NCI-H2171 (cell line): ENCODE results near the gene PPARGC1A.

ENCODE experiments used
- DNase-seq: peaks from one replicate; lab custom pipeline; 2025; lab: John Stamatoyannopoulos, UW

PPARGC1A gene

DNA sequence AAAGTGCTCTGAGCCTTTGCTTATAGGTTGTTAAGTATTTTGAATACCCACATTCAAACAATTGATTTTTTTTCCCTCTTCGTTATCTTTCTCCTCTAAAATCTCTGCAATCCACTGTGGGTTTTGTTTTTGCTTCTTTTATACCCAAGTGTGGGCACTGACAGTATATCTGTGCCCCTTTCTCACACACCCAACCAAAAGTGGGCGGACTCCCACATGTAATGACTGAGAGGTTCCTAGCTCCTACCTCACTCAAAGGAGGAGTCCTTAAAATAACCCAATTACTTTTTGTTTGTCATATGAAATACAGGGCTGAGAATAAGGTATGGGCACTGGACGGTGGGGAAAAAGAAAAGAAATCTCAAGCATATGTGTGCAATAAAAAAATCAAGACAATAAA is 51.7 kb downstream of the PPARGC1A start:
- DNase-seq, result no peak

DNA sequence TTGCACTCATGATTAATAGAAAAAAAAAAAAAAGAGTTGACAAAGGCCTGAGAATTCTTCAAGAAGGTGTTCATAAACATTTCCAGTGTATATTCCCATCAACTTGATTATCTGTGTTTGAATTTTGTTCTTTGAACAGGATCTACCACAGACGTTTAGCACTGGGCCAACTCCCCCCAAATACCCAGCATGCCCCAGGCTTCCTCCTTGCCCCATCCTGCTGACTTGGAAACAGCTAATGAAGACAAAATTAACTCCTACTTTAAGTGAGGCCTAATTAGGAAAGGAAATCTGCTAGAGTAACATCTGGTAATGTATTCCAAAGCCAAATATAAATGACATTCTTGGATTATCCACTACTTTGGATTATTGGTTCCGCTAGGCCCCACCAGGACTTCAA is 52.5 kb downstream of the PPARGC1A start:
- DNase-seq, result no peak

DNA sequence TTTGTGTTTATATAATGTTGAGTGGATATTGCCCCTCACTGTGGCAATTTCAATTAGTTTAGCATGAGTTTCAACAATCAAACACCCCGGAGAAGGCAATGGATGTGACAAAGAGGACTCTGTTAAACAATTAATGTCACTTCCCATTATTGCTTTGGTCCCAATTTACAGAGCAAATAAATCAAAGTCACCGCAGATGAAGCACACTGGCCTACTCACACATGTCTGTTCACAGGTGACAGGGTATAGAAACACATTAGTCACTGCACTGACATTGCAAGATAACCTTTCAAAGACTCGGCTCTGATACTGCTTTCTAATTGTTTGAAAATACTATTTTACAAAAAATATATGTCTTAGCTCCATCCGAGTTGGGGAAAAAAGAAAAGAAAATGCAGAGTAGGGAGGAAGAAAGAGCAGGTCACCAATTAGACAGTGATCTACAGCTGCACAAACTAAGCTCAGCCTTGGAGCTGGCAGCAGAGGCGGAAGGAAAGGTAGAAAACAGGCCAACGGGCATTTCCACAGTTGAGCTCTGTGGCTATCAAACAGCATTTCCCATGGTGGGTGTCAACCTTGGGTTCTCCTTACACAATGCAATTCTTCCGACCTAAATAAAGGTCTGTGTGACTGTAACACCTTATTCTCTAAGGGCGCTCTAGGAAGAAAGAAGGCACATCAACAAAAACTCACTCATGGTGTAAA is 53.9 kb downstream of the PPARGC1A start:
- no peak for DNase-seq

- no peak for DNase-seq
Observed at GRCh38 chr4:23828779-23829178, 61.1 kb downstream of the PPARGC1A start.

DNA sequence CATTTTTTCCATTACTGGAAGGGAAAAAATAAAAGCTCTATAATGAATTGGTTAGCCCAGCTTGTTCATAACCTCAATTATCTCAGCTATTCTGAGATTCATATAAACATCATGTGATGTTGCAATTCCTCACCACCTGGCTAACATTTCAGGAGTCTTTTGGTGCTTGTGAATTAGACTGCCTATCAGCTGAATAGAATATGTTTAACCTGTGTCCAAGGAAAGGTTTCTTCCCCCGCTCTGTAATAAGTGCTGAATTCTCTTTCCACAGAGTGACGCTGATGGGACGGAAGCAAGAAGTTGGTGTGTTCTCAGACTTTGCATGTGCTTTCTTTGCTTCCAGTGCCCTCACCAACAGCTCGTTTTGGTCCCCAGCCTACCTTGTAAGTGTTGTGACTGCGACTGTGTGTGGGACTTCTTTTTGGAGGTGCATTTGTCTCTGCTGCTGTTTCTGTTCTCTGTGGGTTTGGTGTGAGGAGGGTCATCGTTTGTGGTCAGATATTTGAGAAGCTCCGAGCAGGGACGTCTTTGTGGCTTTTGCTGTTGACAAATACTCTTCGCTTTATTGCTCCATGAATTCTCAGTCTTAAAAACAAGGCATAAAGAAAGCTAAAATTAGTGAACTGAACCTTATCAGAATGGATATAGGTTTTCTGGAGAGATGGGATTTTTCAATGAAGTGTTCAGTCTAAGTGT is 61.7 kb downstream of the PPARGC1A start:
- DNase-seq, result no peak

- DNase-seq, result no peak
Observed at GRCh38 chr4:23822181-23822580, 67.7 kb downstream of the PPARGC1A start.

DNA sequence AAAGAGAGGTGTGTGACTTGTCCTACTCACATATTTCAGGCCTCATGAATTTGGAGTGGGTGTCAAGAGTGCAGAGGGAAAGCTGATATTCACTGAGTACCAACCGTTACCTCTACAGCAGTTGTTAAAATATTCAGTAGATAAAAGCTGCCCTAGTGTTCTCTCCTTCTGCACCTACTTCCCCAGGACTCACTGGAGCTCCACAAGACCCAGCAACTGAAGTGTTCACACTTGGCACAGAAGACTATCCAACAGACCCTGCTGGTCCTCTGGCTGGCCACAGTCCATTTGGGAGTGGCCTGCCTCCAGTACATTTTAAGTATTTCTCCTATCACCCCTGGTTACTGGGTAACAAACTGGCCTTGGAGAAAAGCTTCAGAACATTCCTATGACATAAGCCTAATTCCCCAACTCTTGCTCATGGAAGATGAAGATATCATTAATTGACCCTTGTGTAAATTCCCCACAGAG is 70.8 kb downstream of the PPARGC1A start:
- DNase-seq, result no peak

GRCh38 chr4:23818097-23818885 is 71.6 kb downstream of the PPARGC1A start:
- no peak for DNase-seq

- DNase-seq, result no peak
Observed at GRCh38 chr4:23814996-23815660, 74.7 kb downstream of the PPARGC1A start.

DNA sequence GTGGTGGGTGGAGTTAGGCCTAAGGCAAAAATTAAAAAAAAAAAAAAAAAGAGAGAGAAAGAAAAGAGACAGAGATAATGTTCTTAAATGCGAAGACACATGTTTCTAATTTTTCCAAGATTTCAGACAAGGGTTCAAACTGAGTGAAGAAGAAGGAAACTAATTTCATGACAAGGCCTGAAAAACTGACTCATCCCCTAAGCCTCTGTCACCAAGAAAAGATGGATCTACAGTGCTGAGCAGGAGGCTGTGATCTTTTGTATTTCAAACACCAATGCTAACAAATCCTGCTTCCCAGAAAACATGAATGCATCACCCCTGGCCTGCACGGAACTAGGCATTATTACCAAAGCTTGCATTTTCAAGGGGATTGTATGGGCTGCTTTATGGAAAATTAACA is 75.3 kb downstream of the PPARGC1A start:
- DNase-seq, result no peak

DNA sequence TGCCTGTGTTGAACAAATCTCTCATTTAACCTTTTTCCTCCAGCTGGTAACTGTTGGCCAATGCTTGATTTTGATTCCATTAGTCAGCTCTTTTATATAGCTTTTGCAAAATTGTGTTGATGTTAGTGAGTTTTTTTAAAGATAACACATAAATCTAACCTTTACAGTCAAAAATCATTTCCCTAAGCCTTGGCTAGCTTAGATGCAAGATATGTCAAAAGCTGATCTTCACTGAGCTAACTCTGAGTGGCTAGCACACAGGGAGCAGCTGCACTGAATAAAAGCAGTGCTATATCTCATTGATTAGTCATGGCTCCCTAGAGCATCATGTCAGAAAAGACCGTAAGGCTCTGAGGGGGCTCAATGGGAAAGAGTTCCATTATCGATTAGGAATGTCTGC is 78.7 kb downstream of the PPARGC1A start:
- no peak for DNase-seq

DNA sequence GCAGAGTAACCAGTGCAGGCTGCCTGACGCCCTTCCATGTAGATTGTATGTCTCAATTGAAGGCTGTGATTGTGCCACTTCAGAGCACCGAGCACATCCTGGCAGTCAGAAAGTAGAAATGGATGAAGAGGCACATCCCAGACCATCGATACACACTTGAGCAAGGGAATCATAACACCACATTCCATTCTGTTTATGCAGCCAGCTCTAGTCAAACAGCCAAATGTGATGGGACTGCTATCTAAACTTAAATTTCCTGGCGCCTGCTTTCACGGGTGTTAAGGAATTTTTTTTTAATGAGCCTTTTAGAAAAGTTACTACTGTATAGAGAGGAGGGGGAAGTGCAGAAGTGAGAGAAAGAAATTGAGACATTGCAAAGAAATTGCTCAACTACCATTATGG is 84.4 kb downstream of the PPARGC1A start:
- no peak for DNase-seq

GRCh38 chr4:23789762-23790161 is 100.1 kb downstream of the PPARGC1A start:
- no peak for DNase-seq

DNA sequence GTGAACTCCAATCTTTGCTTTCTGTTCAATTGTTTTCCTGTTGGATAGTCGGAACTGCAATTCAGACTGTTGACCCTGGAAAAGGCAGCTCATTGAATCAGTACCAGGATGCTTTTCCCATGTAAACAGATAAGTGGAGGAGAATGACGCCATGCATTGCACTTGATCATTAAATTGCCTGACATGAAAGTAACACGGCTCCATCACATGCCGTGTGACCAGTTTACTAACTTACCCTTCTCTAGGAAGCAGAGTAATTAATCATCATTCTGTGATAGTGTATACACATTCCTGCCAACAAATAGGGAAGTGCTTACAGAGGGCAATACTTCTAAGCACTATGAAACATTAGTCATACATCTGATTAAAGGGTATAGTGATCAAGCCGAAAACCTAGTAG is 101.4 kb downstream of the PPARGC1A start:
- DNase-seq, result no peak

GRCh38 chr4:23788027-23788426 is 101.8 kb downstream of the PPARGC1A start:
- DNase-seq, result no peak

DNA sequence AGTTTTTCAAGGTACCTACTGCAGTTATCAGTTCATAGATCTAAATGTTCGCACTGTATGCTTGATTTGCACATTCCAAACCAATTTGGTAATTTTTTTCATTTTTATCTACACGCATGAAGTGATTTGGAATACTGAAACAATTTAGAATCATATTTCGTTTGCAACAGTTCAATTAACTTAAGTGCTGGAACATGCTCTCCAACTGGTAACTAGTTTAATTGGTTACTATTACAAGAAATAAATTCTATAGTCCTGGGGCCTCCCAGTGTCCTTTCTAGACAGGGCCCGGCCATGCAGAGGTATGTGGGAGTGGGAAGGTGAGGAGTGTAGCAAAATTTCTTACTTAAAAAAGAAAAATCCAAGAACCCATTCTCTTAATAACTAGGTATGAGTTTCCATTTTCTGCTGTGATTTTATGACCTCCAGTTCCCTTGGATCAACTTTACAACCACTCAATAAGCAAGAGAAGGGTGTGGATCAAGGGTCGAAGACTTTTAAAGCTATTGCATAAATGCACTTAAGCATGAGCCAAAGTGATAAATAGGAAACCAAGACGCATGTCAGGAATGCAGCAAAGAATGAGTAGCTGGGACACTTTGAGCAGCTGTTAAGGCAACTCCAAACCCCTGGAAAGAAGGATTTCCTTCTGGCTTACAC is 106.9 kb downstream of the PPARGC1A start:
- no peak for DNase-seq

GRCh38 chr4:23779839-23780238 is 110.0 kb downstream of the PPARGC1A start:
- DNase-seq, result no peak

DNA sequence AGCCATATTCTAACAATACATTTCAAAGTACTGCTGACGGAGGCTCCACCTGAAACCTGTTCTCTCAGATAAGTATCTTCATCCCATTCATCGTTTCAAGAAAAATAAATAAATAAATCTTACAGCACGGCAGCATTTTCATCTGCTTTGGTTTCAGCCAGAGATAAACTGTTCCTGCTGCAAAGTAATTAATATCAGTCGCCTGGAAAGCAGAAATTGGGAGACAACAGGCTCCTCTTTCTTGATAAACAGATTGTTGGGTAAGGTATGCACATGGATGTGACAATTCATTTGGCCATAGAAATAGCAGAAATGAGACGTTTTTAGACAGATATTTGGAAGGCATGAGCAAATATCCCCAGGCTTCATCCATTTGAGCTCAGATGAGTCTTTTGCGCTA is 110.4 kb downstream of the PPARGC1A start:
- no peak for DNase-seq

DNA sequence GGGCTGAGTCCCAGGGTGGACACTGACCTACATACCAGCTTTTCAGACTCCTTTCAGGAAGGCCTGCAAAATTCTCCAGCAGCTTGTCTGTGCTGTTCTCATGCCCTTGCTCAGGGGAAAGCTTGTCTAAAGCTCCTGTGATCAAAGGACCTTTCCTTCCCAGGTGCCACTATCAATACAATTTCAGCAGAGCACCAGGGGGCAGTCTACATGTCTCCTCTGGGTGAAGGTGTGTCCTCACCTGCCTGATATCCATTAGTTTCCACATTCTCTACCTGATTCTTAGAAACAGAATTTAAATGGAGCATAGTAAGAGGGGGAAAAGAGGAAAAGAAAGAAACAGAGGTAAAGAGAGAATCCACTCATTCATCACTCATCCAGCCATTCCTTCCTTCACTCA is 114.2 kb downstream of the PPARGC1A start:
- DNase-seq, result no peak

GRCh38 chr4:23774909-23775308 is 114.9 kb downstream of the PPARGC1A start:
- no peak for DNase-seq

- DNase-seq, result no peak
Observed at GRCh38 chr4:23773884-23774636, 115.8 kb downstream of the PPARGC1A start.
